GM19397 (cell line): ENCODE results near the gene CDH4.

Experiments used
- ATAC-seq: cut with Tn5 transposase; IDR thresholded peaks from one replicate; pipeline ENCODE4 v1.9.1; 2021; ENCODE audit warnings: mild to moderate bottlenecking, moderate library complexity; ENCODE audit not compliant: unreplicated experiment

The CDH4 gene

DNA sequence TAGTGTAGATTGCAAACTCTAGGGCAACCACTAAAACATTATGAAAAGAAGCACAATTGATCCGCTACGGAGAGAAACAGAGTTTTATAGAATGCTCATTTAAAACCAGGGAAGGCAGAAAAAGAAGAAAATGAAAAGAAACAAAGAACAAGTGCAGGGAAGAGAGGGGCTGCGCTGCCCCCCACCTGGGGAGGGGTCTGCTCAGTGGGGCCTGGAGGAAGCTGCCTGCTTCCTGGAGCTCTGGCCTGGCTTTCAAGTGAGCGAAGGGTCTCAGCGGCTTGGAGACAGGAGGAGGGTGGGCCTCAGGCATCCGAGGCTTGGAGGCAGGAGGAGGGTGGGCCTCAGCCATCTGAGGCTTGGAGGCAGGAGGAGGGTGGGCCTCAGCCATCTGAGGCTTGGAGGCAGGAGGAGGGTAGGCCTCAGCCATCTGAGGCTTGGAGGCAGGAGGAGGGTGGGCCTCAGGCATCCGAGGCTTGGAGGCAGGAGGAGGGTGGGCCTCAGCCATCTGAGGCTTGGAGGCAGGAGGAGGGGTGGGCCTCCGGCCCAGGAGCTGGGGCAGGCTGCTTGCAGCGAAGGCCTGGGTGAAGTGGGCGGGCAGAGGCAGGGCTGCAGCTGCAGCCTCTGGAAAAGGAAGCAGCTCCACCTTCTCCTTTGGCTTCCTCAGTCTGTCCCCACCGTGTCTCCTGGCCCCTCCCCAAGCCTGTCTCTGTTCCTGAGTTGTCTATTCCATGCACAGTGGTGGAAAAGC lies 407.4 kb downstream of the CDH4 start:
- ATAC-seq, result no peak

- no peak for ATAC-seq
These were observed 407.9 kb downstream of the CDH4 start for GRCh38 chr20:61659994-61660346.

DNA sequence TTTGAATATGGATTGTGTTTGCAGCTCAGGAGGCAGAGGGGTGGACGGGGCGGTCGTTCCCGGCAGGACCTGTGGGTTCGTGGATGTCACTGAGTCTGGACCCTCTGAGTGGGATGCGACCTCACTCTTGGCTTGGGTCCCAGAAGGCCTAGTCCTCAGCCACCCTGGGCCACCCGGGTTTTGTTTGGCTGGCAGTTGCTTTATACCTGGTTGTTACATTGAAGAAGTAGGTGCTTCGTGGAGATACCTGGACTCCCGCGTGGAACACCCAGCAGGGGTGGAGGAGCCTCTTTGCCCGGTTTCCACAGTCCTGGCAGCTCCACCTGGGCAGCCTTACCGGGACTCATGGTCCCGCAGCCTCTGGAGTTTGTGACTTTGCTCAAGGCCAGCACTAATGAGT lies 408.5 kb downstream of the CDH4 start:
- no peak for ATAC-seq

- ATAC-seq, result no peak
These were observed 409.0 kb downstream of the CDH4 start for GRCh38 chr20:61661025-61661424.

GRCh38 chr20:61661583-61661982 lies 409.5 kb downstream of the CDH4 start:
- ATAC-seq, result no peak

DNA sequence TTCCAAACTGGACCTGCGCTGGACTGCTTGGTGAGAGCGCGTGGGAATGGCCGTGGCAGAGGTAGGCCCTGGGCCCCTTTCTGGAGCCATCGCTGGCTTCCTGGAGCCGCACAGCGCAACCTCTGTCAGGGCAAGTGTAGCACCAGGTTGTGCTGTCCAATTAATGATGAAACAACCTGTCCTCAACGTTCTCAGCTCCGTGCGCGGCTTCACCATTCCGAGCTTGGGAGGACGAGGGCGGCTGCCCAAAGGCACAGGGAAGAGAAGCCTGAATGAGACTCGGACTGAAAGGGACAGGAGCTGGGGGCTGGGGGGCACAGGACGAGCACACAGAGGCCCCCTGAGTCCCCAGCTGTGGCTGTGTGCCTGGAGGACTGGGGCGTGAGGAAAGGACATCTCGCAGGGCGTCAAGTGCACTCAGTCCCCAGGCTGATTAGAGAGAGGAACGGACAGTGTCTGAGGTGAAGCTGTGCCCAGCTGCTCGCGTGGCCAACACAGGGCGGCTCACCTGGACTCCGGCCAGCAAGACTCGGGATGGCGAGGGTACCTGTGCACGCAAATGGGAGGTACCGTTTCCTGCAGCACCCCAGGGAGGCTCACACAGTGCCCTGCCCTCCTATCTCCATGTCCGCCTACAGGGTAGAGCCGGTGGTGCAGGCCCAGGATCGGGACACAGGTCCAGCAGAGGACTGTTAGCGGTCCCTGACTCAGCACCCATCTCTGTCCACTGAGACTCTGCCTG lies 410.3 kb downstream of the CDH4 start:
- ATAC-seq, result no peak

GRCh38 chr20:61662968-61663331 lies 410.9 kb downstream of the CDH4 start:
- no peak for ATAC-seq

- ATAC-seq, result no peak
These were observed 411.7 kb downstream of the CDH4 start for GRCh38 chr20:61663521-61664425.

DNA sequence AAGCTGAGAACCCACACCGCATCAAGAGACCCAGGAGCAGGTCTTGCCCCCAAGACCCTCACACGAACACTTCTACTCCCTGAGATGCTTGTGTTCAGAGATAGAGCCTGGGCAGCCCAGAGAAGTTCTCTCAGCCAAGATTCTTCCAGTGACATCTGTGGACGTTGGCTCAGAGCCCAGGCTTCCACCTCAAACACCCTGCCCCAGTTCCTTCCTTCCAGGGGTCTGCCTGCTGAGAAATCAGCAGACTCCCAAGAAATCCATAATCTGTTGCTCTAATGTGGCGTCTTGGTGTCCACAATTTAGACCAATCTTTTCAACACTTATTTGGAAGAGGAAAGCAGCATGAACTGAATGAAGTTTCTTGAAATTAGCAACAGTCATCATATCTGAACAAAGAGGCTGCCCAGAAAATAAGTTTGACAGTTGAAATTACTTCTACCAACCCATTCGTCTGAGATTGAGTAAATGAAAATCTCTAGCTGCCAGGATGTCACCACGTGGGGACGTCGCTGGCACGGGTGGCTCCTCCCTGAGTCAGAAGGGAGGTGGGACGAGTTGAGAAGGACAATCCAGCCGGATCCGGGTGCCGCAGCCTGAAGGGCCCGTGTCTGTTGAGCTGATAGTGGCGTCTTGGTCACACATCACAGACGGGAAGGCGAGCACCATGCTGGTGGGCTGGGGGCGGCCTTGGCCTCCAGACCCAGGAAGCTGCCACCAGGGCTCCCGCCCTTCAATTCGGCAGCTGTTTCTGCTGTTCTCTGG lies 412.7 kb downstream of the CDH4 start:
- ATAC-seq, result no peak

DNA sequence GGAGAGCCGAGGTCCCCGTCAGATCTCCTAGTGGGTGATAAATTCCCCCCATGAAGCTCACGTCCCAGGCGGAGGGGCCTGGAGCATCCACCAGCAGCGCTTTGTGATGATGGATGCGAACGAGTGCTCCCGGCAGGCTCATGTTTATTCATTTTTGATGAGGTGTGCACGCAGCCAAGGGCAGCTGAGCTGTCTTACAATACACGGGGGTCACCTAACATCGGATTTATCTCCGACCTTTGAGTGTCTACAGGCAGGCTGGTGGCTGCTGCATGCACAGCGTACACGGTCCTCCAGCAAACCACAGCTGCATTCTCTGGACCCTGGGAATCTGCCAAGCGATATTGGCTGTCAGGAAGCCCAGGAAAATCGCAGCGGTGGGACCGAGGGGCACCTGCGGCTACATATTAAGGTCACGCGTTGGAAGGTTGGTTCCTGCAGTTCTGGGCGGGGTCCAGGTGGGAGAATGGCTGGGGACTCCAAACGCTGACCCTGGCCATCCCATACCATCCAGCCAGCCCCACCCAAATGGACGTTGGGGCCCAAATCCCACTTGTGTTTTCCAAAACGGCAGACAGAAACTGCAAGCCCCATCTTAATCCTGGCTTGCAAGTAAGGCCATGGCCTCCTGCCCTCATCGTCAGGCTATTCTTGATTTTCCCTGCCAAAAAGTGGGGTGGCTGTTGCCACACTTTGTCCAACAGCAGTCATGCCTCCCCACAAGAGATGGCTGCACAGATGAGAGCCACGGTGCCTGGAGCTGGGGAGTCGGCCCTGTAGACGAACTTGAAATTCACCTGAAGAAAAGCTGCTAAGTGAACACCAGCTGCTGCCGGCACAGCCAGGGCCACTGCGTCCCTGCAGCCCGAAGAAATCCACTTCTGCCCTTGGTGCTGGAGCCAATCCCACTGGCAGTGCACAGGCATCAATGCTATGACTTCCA lies 413.7 kb downstream of the CDH4 start:
- no peak for ATAC-seq

GRCh38 chr20:61666471-61666832 lies 414.4 kb downstream of the CDH4 start:
- no peak for ATAC-seq

GRCh38 chr20:61667056-61667792 lies 415.2 kb downstream of the CDH4 start:
- ATAC-seq, result no peak

DNA sequence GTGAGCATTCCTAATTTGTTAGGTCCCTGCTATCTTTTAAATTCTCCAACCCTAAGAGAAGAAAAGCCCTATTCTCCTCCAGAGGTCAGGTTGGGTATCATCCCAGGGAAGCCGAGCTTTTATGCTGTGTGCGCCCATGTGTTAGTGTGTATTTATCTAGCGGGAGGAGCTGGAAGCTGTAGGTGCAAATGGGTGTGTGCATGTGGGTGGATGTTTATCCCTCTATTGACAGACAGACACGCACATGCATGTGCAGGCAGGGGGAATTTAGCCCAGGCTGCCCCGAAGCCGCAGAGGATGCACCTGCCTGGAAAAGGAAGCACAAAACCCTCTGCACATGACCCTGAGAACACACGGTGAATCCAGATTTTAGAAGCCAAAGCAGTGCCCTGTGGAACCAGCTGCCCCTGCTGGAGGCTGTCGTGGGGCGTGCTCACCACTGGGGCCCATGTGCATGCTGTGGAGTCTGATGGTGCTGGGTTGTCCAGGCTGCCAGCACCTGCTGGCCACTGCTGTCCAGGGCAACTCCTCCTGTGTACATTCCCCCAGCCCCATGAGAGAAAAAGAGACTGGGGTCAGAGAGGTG lies 416.1 kb downstream of the CDH4 start:
- no peak for ATAC-seq

DNA sequence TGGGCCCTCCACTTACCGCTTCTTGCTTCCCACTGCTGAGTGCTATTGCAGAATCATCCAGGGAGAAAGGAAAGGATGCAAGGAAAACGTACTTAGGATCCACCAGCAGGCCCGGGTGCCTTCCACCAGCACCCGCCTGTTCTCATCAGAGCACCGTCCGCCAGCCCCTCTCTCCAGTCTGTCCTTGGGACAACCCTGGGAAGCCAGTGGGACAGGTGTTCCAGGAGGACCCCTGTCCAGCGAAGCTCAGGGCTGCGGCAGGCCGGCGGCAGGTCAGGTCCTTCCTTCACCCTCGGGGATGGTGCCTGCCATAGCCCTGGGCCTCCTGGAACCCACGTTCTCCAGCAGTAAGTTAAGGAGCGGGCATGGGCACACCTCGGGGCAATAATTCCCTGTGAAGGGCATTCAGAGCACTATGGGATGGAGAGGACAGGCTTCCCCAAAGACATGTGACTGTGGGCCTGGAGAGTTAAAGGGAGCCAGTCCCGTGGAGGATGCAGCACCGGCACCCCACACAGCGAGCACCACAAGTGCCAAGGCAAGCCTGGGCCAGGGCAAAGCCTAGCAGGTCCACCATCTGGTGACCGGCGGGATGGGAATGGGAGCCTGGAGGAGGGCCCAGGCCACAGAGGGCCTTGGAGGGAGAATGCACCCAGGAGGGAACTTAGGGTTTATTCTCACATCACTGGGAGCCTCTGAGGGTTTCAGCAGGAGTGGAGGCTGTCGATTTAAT lies 416.9 kb downstream of the CDH4 start:
- no peak for ATAC-seq

DNA sequence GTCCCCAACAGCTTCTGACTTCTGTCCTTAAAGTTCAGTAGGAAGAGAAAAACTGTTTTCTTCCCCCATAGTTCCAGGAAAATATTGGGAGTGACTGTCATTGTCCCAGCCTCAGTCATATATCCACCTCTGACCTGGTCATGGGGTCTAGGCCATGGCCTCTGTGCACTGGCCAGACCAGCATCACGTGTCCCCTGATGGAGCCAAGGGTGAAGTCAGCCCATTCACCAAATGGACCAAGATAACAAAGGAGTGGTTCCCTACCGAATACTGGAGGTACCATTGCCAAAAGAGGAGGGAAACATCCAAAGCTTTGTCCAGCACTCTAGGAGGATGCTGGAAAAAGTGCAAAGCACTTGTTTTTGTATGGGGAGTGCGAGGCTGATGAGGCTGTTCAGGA lies 418.2 kb downstream of the CDH4 start:
- no peak for ATAC-seq

- no peak for ATAC-seq
These were observed 419.5 kb downstream of the CDH4 start for GRCh38 chr20:61671559-61671958.

DNA sequence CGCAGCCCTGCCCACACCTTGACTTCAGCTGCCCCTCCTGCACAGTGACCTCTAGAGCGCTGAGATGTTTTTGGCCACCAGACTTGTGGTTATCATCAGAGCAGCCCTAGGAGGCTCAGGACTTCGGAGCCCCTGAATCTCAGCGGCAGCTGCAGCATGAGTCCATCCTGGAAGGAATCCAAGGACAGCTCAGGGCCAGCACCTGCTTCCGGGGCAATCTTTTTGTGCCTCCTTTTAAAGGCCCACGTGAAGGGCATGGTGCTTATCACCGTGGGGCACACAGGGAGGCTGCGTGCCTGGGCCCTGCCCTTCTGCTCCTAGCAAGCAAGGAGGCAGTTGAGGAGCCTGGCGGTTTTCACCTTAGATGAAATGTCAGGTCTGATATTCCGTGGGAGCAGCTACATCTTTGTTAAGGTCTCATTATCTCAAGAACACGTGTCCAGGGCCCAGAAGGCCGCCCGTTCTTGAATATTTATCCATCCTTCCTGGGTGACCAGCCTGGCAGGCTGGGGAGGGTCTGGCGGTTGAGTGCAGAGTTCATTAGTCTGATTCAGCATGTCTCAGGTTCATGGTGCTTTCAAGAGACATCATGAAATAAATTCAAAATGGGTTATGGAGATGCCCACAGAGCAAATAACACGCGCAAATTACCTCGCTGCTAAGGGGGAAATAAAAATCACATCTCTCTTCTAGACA lies 421.2 kb downstream of the CDH4 start:
- ATAC-seq, result no peak

GRCh38 chr20:61674121-61674520 lies 422.1 kb downstream of the CDH4 start:
- ATAC-seq, result no peak
